ENCODE data around the gene ATXN1.

DNA sequence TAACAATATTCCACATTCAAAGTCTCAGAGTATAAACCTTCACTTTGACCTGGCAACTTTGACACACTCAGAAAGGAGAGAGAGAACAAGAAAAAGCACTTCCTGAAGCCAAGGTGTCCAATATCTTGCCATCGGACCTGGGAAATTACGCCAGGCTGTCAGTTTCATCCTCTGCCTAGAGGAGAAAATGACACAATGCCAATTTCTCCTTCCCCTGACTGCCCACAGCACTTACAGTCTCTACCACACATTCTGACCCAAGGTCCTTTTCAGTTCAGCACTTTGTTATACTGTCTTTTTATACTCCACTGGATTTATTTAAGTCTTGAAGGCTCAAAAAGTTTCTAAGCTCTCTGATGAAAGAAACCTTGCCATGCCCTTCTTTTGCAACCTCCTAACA is 272.4 kb downstream of the ATXN1 start:
- TF ChIP-seq, protein P1, sequence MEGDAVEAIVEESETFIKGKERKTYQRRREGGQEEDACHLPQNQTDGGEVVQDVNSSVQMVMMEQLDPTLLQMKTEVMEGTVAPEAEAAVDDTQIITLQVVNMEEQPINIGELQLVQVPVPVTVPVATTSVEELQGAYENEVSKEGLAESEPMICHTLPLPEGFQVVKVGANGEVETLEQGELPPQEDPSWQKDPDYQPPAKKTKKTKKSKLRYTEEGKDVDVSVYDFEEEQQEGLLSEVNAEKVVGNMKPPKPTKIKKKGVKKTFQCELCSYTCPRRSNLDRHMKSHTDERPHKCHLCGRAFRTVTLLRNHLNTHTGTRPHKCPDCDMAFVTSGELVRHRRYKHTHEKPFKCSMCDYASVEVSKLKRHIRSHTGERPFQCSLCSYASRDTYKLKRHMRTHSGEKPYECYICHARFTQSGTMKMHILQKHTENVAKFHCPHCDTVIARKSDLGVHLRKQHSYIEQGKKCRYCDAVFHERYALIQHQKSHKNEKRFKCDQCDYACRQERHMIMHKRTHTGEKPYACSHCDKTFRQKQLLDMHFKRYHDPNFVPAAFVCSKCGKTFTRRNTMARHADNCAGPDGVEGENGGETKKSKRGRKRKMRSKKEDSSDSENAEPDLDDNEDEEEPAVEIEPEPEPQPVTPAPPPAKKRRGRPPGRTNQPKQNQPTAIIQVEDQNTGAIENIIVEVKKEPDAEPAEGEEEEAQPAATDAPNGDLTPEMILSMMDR (IDR thresholded peaks at IDR 0.05), result no peak
- TF ChIP-seq POLR2A (IDR thresholded peaks at IDR 0.05) (no peak), EP300 (IDR thresholded peaks at IDR 0.05) (no peak)
